MM.1S (cell line): ENCODE data around the gene ZBTB7A.

Experiments
- DNase-seq: peaks from one replicate; pipeline ENCODE4 v3.0.0-alpha.2; 2015
- H2AFZ ChIP-seq: fragments of 300-600 bp; sonication (generic); 2 replicates; pipeline ENCODE4 v1.6.0; 2016; ENCODE audit warnings: antibody characterized with exemption, low read length
- H3F3A ChIP-seq: fragments of 300-600 bp; sonication (generic); 2 replicates; pipeline ENCODE4 v1.6.1; 2016; ENCODE audit warnings: mild to moderate bottlenecking, antibody characterized with exemption, low read length, moderate library complexity, mixed read lengths; ENCODE audit not compliant: insufficient read depth
- H3K27ac ChIP-seq: fragments of 300-600 bp; sonication (generic); 2 replicates; pipeline ENCODE4 v1.5.1; 2016; ENCODE audit warnings: mild to moderate bottlenecking, low read length
- H3K27me3 ChIP-seq: fragments of 300-600 bp; sonication (generic); replicated peaks from 2 replicates; pipeline ENCODE4 v1.6.0; 2016; ENCODE audit warnings: low read length; ENCODE audit not compliant: insufficient read depth
- H3K36me3 ChIP-seq: fragments of 300-600 bp; sonication (generic); replicated peaks from 2 replicates; pipeline ENCODE4 v1.6.1; 2016; ENCODE audit warnings: mild to moderate bottlenecking, low read length, mixed read lengths; ENCODE audit not compliant: insufficient read depth
- H3K4me1 ChIP-seq: fragments of 300-600 bp; sonication (generic); 2 replicates; pipeline ENCODE4 v1.6.1; 2016; ENCODE audit warnings: low read length, mixed read lengths
- H3K4me2 ChIP-seq: fragments of 300-600 bp; sonication (generic); 2 replicates; pipeline ENCODE4 v1.6.0; 2016; ENCODE audit warnings: low read depth, low read length
- H3K4me3 ChIP-seq: fragments of 300-600 bp; sonication (generic); 2 replicates; pipeline ENCODE4 v1.5.1; 2016; ENCODE audit warnings: low read length, mixed read lengths
- H3K79me2 ChIP-seq: fragments of 300-600 bp; sonication (generic); 2 replicates; pipeline ENCODE4 v1.6.1; 2016; ENCODE audit warnings: mixed run types, low read length, mixed read lengths
- H3K9ac ChIP-seq: fragments of 300-600 bp; sonication (generic); 2 replicates; pipeline ENCODE4 v1.6.1; 2016; ENCODE audit warnings: low read length, mixed read lengths
- H3K9me2 ChIP-seq: fragments of 300-600 bp; sonication (generic); replicated peaks from 2 replicates; pipeline ENCODE4 v1.6.1; 2016; ENCODE audit warnings: mild to moderate bottlenecking, low read length, mixed read lengths; ENCODE audit not compliant: insufficient read depth
- H3K9me3 ChIP-seq: fragments of 300-600 bp; sonication (generic); replicated peaks from 2 replicates; pipeline ENCODE4 v1.6.1; 2016; ENCODE audit warnings: mild to moderate bottlenecking, low read length, mixed read lengths; ENCODE audit not compliant: insufficient read depth
- H4K20me1 ChIP-seq: fragments of 300-600 bp; sonication (generic); 2 replicates; pipeline ENCODE4 v1.6.1; 2016; ENCODE audit warnings: mild to moderate bottlenecking, low read length, moderate library complexity, mixed read lengths; ENCODE audit not compliant: insufficient read depth
- EZH2 ChIP-seq: fragments of 300-600 bp; sonication (generic); optimal IDR thresholded peaks from 2 replicates; pipeline ENCODE3; 2017; ENCODE audit warnings: low read depth, mild to moderate bottlenecking, antibody characterized with exemption, low read length, mixed read lengths
- EZH2phosphoT487 ChIP-seq: fragments of 300-600 bp; sonication (generic); IDR thresholded peaks from 2 replicates; pipeline ENCODE4 v1.6.1; 2018; ENCODE audit warnings: antibody characterized with exemption, low read length
- TF ChIP-seq, protein P1 (sequence below): fragments of 300-600 bp; sonication (generic); IDR thresholded peaks from 2 replicates; pipeline ENCODE4 v1.5.1; 2016; ENCODE audit warnings: antibody characterized with exemption, low read length, mixed read lengths

The ZBTB7A gene

DNA sequence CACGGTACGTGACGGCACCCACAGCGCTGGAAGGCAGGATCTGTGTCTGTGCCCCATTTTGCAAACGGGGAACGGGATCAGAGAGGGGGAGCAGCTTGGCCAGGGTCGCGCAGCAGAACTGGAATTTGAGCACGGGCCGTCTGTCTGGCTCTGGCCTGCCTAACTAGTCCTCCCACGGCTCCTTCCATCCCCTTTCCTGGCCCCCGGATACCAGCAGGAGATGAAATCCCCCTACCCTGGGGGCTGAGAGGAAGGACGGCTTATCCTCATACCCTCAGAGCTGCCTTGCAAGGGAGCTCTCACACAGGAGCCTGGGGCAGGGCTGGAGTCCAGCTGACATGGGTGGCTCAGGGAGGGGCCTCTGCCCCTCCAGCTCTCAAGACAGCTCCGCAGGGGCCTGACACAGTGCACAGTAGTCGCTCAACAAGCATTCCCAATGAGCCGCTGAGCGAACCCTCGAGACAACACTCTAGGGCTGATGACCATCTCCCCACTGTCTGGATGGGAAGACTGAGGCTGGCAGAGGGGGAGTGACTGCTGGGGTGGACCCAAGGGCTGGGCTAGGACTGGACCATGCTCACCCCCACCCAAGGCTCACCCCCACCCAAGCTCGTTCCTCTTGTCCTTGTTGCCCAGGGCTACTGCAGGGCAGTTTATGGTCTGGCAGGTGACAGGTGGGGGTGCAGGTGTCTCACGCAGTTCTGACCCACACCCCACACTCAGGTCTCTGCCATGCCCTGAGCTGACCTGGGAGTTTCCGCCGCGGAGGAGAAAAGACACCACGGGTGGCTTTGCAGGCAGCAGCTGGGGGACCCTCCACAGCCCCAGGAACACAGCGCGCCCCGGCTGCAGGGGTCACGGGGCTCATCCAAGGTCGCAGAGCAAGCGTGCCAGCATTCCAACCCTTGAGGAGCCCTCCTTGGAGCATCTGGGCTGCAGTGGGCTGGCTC is 4.0 kb downstream of the ZBTB7A start:
- Histone ChIP-seq H3F3A (no peaks in the 10 kb centered on the region), H3K27ac (no peak overlapping the region), H3K9me2 (no peaks in the 10 kb centered on the region), H3K36me3 (no peaks in the 10 kb centered on the region), H3K9ac (no peak overlapping the region), H3K9me3 (no peaks in the 10 kb centered on the region), H4K20me1 (peaks cover 51% of the 10 kb centered on the region), H2AFZ (no peak overlapping the region), H3K4me3 (no peak overlapping the region), H3K27me3 (peaks cover 5% of the 10 kb centered on the region), H3K4me1 (0 out of 2 replicates have a peak, but pooled peaks cover 3% of the 10 kb centered on the region), H3K4me2 (peak overlapping the region; percentile 97; the same call in 1 of the 2 replicates), H3K79me2 (peaks cover 74% of the 10 kb centered on the region)
- DNase-seq: no peak
- no peak for TF ChIP-seq EZH2phosphoT487
- TF ChIP-seq, protein P1, sequence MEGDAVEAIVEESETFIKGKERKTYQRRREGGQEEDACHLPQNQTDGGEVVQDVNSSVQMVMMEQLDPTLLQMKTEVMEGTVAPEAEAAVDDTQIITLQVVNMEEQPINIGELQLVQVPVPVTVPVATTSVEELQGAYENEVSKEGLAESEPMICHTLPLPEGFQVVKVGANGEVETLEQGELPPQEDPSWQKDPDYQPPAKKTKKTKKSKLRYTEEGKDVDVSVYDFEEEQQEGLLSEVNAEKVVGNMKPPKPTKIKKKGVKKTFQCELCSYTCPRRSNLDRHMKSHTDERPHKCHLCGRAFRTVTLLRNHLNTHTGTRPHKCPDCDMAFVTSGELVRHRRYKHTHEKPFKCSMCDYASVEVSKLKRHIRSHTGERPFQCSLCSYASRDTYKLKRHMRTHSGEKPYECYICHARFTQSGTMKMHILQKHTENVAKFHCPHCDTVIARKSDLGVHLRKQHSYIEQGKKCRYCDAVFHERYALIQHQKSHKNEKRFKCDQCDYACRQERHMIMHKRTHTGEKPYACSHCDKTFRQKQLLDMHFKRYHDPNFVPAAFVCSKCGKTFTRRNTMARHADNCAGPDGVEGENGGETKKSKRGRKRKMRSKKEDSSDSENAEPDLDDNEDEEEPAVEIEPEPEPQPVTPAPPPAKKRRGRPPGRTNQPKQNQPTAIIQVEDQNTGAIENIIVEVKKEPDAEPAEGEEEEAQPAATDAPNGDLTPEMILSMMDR: no peak
- TF ChIP-seq EZH2: no peak

DNA sequence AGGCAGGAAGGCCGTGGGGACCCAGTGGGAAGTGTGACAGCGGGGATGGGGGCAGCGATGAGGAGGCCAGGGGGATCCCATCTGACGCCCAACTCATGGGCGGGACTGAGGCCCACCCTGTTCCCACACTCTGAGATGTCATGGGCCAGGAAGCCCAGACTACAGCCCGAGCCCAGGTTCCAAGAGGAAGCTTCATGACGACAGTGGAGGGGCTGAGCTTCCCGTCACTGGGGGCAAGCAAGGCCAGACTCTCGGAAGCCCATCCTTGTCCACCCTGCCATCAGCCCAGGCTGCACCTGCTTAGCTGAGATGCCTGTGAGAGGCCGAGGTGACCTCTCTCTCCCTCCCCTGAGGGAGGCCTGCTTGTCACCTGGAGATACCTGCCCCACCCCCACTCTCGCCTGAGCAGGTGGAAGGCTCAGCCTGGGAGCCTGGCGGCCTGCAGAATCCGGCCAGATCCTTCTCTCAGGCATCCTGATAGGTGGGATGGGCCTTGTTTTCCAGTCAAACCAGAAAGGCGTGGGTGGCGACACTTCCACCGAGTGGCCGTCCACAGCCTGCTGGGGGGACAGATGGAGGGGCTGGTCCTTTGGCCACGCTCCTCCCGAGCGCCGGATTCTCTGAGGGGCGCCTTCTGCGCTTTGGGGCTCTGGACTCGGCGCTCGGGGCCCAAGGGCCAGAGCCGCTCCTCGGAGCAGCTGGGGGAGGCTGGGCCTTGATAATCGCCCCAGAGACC is 4.8 kb downstream of the ZBTB7A start:
- Histone ChIP-seq H3K9me3 (no peaks in the 10 kb centered on the region), H3K79me2 (peaks cover 83% of the 10 kb centered on the region), H2AFZ (no peak overlapping the region), H3K4me1 (no peaks in the 10 kb centered on the region), H3K27ac (no peak overlapping the region), H3F3A (no peaks in the 10 kb centered on the region), H3K4me3 (no peak overlapping the region), H3K36me3 (no peaks in the 10 kb centered on the region), H3K9ac (no peak overlapping the region), H3K4me2 (no peak overlapping the region), H3K9me2 (no peaks in the 10 kb centered on the region), H4K20me1 (peaks cover 51% of the 10 kb centered on the region), H3K27me3 (no peaks in the 10 kb centered on the region)
- TF ChIP-seq EZH2phosphoT487 (no peak), EZH2 (no peak)
- TF ChIP-seq, protein P1: no peak
- no peak for DNase-seq

DNA sequence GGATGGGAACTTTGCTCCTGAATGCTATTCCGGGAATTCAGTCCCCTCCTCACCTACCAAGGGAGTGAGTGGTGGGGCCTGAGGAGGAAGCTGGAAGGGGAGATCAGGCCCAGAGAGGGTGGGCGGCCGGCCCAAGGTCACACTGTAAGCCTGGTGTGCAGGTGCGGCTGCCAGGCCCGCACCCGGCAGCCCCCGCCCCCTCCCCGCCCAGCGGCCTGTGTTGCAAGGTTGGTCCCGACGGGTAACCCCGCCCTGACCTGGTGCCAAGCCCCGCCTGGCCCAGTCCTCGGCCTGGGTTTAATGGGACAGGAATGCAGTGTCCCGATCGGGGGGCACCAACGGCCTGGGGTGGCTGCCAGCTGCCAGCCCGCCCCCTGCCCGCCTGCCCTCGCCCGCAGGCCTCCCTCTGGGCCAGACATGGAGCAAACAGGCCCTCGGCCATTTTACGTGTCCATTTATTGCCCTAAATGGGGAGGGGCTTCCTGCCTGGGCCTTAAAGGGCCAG is 5.5 kb downstream of the ZBTB7A start:
- Histone ChIP-seq H3K27ac (no peak overlapping the region), H4K20me1 (peaks cover 52% of the 10 kb centered on the region), H3K4me2 (no peak overlapping the region), H3K4me1 (no peaks in the 10 kb centered on the region), H2AFZ (no peak overlapping the region), H3K36me3 (no peaks in the 10 kb centered on the region), H3K79me2 (peaks cover 88% of the 10 kb centered on the region), H3K4me3 (no peak overlapping the region), H3K9me2 (no peaks in the 10 kb centered on the region), H3K9me3 (no peaks in the 10 kb centered on the region), H3F3A (no peaks in the 10 kb centered on the region), H3K27me3 (no peaks in the 10 kb centered on the region), H3K9ac (no peak overlapping the region)
- DNase-seq: no peak
- TF ChIP-seq, protein P1: no peak
- no peak for TF ChIP-seq EZH2
- TF ChIP-seq EZH2phosphoT487: no peak
